Activated T-helper 1 cell treated with anti-CD3 and anti-CD28 coated beads, Interleukin-12 subunit alpha, Interleukin-12 subunit beta, Interleukin-2, Interleukin-4 antibody, amounts not matched to agents 30 ng/mL and 10 ng/mL and 1 ng/mL, durations not matched to agents 14 hours and 24 hours and 36 hours (primary cell): ENCODE results near the gene SMDT1. TPM values are rescaled to one million over a fixed set of nuclear protein-coding genes. Genes with fewer than 3 reads are reported as not detected.

Source experiments
- DNase-seq: peaks from one replicate; pipeline ENCODE4 v3.0.0; 2021; ENCODE audit warnings: low spot score
- H3K27ac Mint-ChIP-seq: one replicate; pipeline ENCODE4 v1.8.0; 2021; ENCODE audit warnings: mild to moderate bottlenecking, mixed read lengths
- H3K27me3 Mint-ChIP-seq: one replicate; pipeline ENCODE4 v1.8.0; 2022; ENCODE audit warnings: mild to moderate bottlenecking, moderate library complexity, mixed read lengths; ENCODE audit not compliant: insufficient read depth
- H3K36me3 Mint-ChIP-seq: one replicate; pipeline ENCODE4 v1.8.0; 2021; ENCODE audit warnings: low read depth, mixed read lengths
- H3K4me1 Mint-ChIP-seq: one replicate; pipeline ENCODE4 v1.8.0; 2021; ENCODE audit warnings: low read depth, mixed read lengths
- H3K4me3 Mint-ChIP-seq: one replicate; pipeline ENCODE4 v1.8.0; 2021; ENCODE audit warnings: mild to moderate bottlenecking, moderate library complexity, mixed read lengths
- H3K9me3 Mint-ChIP-seq: one replicate; pipeline ENCODE4 v1.8.0; 2021; ENCODE audit warnings: mixed read lengths
- intact Hi-C: fragments of 100-400 bp; cut with micrococcal nuclease; formaldehyde crosslinking; loops from one replicate; pipeline ENCODE4 v1.15.1; 2024
- total RNA-seq: library from RNA; stranded (reverse); gene quantifications from 2 replicates; pipeline ENCODE4 v1.2.3, GENCODE V29; 2022

Gene SMDT1, protein sequence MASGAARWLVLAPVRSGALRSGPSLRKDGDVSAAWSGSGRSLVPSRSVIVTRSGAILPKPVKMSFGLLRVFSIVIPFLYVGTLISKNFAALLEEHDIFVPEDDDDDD
- total RNA-seq, result 53.9 and 58.2 TPM in 2 replicates

DNA sequence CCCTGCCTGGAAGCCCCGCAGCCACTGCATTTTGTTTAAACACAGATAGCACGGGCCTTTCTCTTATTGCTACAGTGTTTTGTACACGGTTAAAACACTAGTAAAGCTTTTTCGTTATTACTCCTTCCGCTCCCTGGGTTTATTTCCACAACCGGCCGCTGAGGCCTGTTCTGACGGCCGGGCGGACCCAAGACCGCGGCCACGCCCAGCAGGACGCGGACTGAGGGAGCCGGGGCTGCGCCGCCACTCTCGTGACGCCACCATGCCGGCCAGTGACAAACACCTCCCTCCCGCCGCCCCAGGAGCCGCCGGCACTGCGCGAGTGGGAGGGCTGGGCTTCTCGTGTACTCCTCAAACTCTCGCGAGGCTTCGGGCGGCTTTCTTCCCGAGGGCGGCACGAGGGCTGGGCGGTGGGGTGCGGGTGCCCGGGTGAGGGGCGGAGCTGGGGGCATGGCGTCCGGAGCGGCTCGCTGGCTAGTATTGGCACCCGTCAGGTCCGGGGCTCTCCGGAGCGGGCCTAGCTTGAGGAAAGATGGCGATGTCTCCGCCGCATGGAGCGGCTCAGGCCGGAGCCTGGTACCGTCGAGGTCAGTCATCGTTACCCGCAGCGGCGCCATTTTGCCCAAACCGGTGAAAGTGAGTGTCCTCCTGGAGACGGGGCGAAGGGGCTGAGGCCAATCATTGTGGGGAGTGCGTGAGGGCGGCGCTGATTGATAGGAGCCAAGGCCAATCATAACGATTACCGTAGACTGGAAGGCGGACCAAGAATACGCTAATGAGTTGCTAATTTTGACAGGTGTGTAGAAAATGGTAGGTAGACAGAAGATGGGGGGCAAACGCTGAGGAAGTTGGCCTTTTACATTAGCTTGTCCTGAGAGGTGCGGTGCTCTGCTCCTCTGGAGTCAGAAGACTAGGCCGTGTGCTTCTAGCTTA lies at the start of gene SMDT1:
Gene SMDT1, plus strand, starts transcription at position 382 of the 933 bp plus-strand sequence. Its CDS starts 69 bp downstream, at position 451.
- intact Hi-C loops, result loop anchor here (1.0 to 10.0 kb wide), 11 partner anchors 9 to 635 kb away; partner anchors contain the start of genes DESI1, NAGA, NDUFA6 and SNU13
- no peaks in the 10 kb centered on the region for H3K9me3 Mint-ChIP-seq
- H3K4me3 Mint-ChIP-seq, result peak within 1 kb of the TSS; percentile 89
- DNase-seq, result peak; percentile 98
- H3K27ac Mint-ChIP-seq, result peak within 1 kb of the TSS; percentile 92
- H3K36me3 Mint-ChIP-seq, result peaks cover 18% of the 10 kb centered on the region
- peaks cover 34% of the 10 kb centered on the region for H3K4me1 Mint-ChIP-seq
- no peaks in the 10 kb centered on the region for H3K27me3 Mint-ChIP-seq

DNA sequence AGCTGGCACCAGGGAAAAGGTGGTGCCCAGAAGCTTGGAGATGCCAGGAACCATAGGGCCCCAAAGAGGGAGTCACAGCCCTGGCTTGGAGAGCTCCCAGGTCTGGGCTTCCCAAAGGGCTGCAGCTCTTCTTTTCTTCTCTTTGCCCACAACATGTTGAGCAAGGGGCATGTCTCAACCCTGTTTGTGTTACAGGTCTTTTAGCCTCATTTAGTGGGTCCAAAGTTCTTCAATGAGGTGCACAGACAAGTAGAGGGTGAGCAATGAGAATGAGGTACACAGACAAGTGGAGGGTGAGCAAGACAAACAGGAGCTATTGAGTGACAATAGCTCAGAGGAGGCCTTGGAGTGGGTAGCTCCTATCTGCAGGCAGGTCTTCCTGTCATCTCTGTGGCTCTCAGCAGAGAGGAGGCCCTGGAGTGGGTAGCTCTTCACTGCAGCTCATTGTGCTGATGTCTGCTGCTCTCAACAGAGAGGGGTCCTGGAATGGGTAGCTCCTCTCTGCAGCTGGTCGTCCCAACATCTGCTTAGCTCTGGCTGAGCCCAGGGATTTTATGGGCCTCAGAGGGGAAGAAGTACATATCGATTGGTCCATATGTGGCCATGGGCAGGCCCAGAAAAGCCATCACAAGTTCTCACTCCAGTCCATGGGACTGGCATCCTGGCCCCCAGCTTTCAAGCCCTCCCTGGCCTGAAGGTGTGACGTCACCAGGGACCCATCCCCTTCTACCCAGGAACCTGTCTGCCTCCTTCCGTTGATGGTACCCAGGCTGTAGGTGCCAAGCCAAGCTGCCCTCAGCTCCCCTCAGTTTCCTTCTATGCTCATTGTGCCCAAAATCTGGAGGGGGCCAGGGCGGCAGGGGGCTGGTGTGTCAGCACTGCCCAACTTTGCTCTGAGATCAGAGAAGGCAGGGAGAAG lies 46.0 kb upstream of the SMDT1 start:
- H3K27me3 Mint-ChIP-seq, result peaks cover 4% of the 10 kb centered on the region
- H3K4me3 Mint-ChIP-seq, result no peak overlapping the region
- H3K27ac Mint-ChIP-seq, result no peak overlapping the region
- peaks cover 25% of the 10 kb centered on the region for H3K9me3 Mint-ChIP-seq
- peaks cover 19% of the 10 kb centered on the region for H3K36me3 Mint-ChIP-seq
- intact Hi-C loops, result no loop called here
- H3K4me1 Mint-ChIP-seq, result peaks cover 40% of the 10 kb centered on the region
- no peak for DNase-seq

DNA sequence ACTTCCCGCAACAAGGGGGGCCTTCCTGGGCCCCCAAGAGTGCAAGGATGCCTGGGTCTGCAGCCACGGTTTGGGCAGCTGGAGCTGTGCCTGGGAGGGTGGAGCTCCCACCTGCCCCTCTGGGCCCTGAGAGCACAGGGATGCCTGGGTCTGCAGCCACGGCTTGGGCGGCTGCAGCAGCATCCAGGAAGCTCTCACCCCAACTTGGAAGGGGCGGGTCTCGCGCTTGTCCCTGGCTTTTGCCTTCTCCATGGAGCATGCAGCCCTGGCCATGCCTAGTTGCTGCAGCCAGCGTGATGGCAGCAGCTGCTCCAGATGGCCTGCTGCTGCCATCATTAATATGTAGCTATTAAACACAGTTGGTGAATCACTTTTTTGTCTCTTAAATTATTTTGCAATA lies 44.2 kb upstream of the SMDT1 start:
- H3K36me3 Mint-ChIP-seq, result peaks cover 19% of the 10 kb centered on the region
- no peak for DNase-seq
- H3K27me3 Mint-ChIP-seq, result peaks cover 4% of the 10 kb centered on the region
- intact Hi-C loops, result no loop called here
- no peak overlapping the region for H3K27ac Mint-ChIP-seq
- H3K4me3 Mint-ChIP-seq, result no peak overlapping the region
- H3K4me1 Mint-ChIP-seq, result peaks cover 36% of the 10 kb centered on the region
- peaks cover 29% of the 10 kb centered on the region for H3K9me3 Mint-ChIP-seq

DNA sequence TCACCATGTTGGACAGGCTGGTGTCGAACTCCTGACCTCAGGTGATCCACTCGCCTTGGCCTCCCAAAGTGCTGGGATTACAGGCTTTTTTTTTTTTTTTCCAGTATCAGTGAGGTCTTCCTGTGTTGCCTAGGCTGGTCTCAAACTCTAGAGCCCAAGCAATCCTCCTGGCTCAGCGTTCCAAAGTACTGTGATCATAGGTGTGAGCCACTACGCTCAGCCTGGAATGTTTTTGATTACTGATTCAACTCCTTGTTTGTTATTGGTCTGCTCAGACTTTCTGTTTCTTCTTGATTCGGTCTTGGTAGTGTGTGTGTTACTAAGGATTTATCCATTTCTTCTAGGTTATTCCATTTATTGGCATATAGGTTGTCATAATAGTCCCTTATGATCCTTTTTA lies 40.2 kb upstream of the SMDT1 start:
- Mint-ChIP-seq H3K9me3 (peaks cover 48% of the 10 kb centered on the region), H3K36me3 (peaks cover 28% of the 10 kb centered on the region), H3K27me3 (peaks cover 4% of the 10 kb centered on the region), H3K4me1 (peaks cover 15% of the 10 kb centered on the region), H3K4me3 (no peak overlapping the region), H3K27ac (no peak overlapping the region)
- no peak for DNase-seq
- intact Hi-C loops, result no loop called here

DNA sequence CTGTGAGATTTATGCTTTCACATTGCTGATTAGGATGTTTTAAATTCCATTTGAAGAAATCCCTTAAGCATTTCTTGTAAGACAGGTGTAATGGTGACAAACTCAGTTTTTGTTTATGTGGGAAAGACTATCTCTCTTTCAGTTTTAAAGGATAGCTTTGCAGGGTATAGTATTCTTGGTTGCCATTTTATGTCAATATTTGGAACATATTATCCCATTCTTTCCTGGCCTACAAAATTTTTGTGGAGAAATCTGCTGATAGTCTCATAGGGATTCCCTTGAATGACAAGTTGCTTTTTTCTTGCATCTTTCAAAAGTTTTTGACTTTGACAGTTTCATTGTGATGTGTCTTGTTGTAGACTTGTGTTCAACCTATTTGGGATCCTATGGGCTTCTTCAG lies 37.7 kb upstream of the SMDT1 start:
- Mint-ChIP-seq H3K27ac (no peak overlapping the region), H3K36me3 (peaks cover 23% of the 10 kb centered on the region), H3K4me3 (no peak overlapping the region), H3K9me3 (peaks cover 37% of the 10 kb centered on the region), H3K4me1 (peaks cover 6% of the 10 kb centered on the region), H3K27me3 (peaks cover 4% of the 10 kb centered on the region)
- intact Hi-C loops, result no loop called here
- DNase-seq, result no peak

DNA sequence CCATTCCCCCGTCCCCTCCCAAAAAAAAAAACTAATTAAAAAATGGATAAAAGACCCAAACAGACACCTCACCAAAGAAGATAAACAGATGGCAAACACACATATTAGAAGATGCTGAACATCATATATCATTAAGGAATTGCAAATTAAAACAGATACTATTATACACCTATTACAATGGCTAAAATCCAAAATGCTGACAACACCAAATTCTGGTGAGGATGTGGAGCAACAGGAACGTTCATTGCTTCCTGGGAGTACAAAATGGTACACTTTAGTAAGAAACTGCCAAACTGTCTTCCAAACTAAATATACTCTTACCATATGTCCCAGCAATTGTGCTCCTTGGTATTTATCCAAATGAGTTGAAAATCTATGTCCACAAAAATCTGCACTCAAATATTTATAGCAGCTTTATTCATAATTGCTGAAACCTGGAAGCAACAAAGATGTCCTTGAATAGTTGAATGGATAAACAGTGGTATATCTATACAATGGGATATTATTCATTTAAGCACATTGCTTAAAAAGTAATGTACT lies 28.8 kb upstream of the SMDT1 start:
- no peak for DNase-seq
- Mint-ChIP-seq H3K4me3 (no peak overlapping the region), H3K4me1 (peaks cover 4% of the 10 kb centered on the region), H3K9me3 (peaks cover 3% of the 10 kb centered on the region), H3K36me3 (peaks cover under 1% of the 10 kb centered on the region), H3K27me3 (no peaks in the 10 kb centered on the region), H3K27ac (no peak overlapping the region)
- intact Hi-C loops, result no loop called here

DNA sequence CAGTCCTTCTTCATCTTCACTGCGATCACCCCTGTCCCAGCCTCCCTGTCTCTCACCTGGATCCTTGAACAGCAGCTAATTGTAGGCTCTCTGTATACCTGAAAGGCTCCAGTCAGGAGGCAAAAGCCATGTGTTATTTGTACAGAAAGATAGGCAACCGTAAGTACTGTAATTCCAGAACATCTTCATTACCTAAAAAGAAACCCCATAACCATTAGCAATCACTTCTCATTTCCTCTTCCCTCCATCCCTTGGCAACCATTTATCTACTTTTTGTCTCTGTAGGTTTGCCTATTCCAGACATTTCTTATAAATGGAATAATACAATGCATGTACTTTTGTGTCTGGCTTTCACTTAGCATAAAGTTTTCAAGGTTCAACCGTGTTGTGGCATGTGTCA lies 26.7 kb upstream of the SMDT1 start:
- H3K9me3 Mint-ChIP-seq, result peaks cover 21% of the 10 kb centered on the region
- H3K36me3 Mint-ChIP-seq, result peaks cover 11% of the 10 kb centered on the region
- H3K4me1 Mint-ChIP-seq, result peaks cover 4% of the 10 kb centered on the region
- no peak overlapping the region for H3K27ac Mint-ChIP-seq
- H3K27me3 Mint-ChIP-seq, result no peaks in the 10 kb centered on the region
- H3K4me3 Mint-ChIP-seq, result no peak overlapping the region
- intact Hi-C loops, result no loop called here
- no peak for DNase-seq

DNA sequence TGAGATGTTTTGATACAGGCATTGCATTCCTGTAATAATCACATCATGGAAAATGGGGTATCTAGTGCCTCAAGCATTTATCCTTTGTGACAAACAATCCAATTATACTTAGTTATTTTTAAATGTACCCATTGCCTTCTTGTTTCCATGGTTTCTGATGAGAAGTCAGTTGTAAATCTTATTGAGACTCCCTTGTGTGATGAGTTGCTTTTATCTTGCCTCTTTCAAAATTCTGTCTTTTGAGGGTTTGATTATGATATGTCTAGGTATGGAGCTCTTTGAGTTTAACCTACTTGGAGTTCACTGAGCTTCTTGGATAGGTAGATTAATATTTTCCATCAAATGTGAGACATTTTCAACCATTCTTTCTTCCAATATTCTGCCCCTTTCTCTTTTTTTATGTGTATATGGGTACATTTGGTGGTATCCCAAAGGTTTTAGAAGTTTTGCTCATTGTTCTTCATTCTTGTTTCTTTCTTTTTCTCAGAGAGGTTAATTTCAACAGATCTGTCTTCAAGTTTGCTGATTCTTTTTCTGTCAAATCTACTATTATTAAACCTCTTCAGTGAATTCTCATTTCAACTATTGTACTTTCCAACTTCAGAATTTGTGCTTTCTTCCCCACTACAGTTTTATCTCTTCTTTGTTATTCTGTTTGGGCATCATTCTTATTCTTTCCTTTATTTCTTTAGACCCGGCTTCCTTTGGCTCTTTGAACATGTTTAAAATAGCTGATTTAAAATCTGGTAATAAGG lies 22.6 kb upstream of the SMDT1 start:
- Mint-ChIP-seq H3K27me3 (no peaks in the 10 kb centered on the region), H3K4me1 (peaks cover 4% of the 10 kb centered on the region), H3K36me3 (peaks cover 41% of the 10 kb centered on the region), H3K9me3 (peaks cover 34% of the 10 kb centered on the region), H3K4me3 (no peak overlapping the region), H3K27ac (no peak overlapping the region)
- DNase-seq, result no peak
- intact Hi-C loops, result no loop called here

DNA sequence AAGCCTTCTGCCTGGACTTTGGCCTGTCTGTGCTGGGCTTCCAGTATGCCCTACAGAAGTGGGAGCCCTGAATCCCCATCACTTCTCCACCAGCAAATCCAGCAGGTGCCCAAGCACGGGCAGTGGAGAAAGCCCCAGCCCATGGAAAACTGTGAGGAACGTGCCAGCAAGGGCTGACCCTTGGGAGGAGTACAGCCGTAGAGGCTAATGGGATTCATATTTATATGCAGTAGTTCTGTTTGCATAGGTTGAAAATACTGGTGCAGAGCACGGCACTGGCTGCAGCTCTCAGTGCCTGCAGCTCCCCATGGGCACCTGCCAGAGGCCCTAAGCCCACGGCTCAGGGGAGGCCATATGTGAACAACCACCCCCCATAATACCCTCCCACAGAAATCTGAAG lies 19.0 kb upstream of the SMDT1 start:
- H3K4me1 Mint-ChIP-seq, result peaks cover 7% of the 10 kb centered on the region
- H3K9me3 Mint-ChIP-seq, result peaks cover 34% of the 10 kb centered on the region
- DNase-seq, result no peak
- H3K4me3 Mint-ChIP-seq, result no peak overlapping the region
- H3K27ac Mint-ChIP-seq, result no peak overlapping the region
- intact Hi-C loops, result no loop called here
- H3K36me3 Mint-ChIP-seq, result peaks cover 63% of the 10 kb centered on the region
- no peaks in the 10 kb centered on the region for H3K27me3 Mint-ChIP-seq

DNA sequence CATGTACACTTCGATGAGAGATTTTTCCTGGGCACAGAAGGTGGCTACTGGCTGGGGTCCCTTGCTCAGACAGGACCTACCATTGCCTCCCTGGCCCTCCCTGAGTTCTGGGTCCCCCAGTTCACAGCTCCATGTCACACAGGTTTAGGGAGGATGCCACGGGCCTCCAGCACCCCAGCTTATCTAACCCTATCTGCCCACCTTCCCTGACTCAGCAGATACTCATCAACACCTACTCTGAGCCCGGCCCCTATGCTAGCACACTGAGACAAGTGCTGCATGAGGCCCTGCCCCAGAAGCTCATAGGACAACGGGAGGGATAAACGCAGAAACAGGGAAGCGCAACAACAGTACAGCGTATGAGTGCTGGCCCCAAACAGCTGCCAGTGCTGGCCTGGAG lies 18.5 kb upstream of the SMDT1 start:
- intact Hi-C loops, result no loop called here
- H3K4me3 Mint-ChIP-seq, result no peak overlapping the region
- peaks cover 63% of the 10 kb centered on the region for H3K36me3 Mint-ChIP-seq
- H3K27ac Mint-ChIP-seq, result no peak overlapping the region
- H3K9me3 Mint-ChIP-seq, result peaks cover 28% of the 10 kb centered on the region
- no peaks in the 10 kb centered on the region for H3K27me3 Mint-ChIP-seq
- H3K4me1 Mint-ChIP-seq, result peaks cover 7% of the 10 kb centered on the region
- no peak for DNase-seq

DNA sequence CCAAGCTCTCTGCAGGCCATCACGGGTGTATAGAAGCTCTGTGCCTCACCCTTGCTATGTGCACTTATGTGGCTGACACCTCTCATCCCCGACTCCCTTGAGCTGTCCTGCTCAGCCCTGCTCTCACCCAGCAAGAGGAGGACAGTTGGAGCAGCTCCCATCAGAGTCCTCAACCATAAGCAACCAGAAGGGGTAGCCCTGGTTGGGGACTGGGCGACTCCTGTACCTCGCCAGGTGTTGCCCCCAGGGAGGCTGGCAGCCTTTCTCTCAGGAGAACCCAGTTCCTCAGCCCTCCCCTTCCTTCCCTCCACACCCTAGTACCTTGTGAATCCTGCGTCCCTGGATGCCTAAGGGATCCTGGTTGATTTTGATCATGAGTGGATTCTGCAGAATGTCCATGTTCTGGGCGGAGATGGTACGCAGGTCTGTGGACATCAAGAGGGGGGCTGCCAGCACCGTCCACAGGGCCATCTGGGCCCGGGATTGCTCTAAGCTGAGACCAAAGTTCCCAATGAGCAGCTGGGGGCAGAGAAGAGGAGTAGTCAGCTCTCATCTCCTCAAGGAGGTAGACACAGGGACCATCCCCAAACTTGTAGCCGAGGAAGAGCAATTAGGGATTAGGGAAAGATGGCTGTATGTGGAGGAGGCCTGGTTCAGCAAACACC lies 16.9 kb upstream of the SMDT1 start:
- peaks cover 12% of the 10 kb centered on the region for H3K4me1 Mint-ChIP-seq
- no peaks in the 10 kb centered on the region for H3K27me3 Mint-ChIP-seq
- peaks cover 13% of the 10 kb centered on the region for H3K9me3 Mint-ChIP-seq
- intact Hi-C loops, result no loop called here
- H3K4me3 Mint-ChIP-seq, result no peak overlapping the region
- H3K36me3 Mint-ChIP-seq, result peaks cover 59% of the 10 kb centered on the region
- no peak for DNase-seq
- no peak overlapping the region for H3K27ac Mint-ChIP-seq
